ENCODE data around the gene TOLLIP.

DNA sequence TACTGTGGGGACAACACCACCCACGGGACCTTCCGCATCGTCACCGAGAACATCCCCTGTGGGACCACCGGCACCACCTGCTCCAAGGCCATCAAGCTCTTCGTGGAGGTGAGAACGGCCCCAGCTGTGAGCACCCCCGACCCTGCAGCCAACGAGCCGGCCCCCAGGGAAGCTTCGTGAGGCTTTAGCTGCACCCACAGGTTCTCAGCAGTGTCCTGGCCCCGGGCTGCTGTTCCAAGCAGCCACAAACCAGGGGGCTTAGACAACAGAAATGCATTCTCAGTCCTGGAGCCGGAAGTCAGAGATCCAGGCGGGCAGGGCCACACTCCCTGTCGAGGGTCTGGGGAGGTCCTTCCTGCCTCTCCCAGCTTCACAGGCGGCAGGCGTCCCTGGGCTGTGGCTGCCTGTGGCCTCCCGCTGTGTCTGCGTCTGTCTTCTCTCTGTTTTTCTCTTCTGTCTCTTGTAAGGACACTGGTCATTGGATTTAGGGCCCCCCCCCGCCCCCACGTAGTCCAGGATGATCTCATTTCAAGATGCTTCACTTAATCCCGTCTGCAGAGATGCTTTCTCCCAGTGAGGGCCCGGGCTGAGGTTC is 74.0 kb downstream of the TOLLIP start:
- TF ChIP-seq TP53 (CRISPR knock-in tag; IDR thresholded peaks at IDR 0.05) (no peak), NR1H2 (CRISPR knock-in tag; IDR thresholded peaks at IDR 0.05) (no peak), MXD4 (CRISPR knock-in tag; IDR thresholded peaks at IDR 0.05; ENCODE audit: borderline replicate concordance) (no peak), PRRX2 (CRISPR knock-in tag; IDR thresholded peaks at IDR 0.05) (no peak), SP1 (CRISPR knock-in tag; conservative IDR thresholded peaks at IDR 0.05) (no peak), JUN (CRISPR knock-in tag; IDR thresholded peaks at IDR 0.05) (no peak), ATF1 (CRISPR knock-in tag; IDR thresholded peaks at IDR 0.05) (no peak), CREB1 (CRISPR knock-in tag; IDR thresholded peaks at IDR 0.05) (no peak)
- TF ChIP-seq, protein P1, sequence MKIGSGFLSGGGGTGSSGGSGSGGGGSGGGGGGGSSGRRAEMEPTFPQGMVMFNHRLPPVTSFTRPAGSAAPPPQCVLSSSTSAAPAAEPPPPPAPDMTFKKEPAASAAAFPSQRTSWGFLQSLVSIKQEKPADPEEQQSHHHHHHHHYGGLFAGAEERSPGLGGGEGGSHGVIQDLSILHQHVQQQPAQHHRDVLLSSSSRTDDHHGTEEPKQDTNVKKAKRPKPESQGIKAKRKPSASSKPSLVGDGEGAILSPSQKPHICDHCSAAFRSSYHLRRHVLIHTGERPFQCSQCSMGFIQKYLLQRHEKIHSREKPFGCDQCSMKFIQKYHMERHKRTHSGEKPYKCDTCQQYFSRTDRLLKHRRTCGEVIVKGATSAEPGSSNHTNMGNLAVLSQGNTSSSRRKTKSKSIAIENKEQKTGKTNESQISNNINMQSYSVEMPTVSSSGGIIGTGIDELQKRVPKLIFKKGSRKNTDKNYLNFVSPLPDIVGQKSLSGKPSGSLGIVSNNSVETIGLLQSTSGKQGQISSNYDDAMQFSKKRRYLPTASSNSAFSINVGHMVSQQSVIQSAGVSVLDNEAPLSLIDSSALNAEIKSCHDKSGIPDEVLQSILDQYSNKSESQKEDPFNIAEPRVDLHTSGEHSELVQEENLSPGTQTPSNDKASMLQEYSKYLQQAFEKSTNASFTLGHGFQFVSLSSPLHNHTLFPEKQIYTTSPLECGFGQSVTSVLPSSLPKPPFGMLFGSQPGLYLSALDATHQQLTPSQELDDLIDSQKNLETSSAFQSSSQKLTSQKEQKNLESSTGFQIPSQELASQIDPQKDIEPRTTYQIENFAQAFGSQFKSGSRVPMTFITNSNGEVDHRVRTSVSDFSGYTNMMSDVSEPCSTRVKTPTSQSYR (CRISPR knock-in tag; IDR thresholded peaks at IDR 0.05) = no peak
- TF ChIP-seq, protein P2, sequence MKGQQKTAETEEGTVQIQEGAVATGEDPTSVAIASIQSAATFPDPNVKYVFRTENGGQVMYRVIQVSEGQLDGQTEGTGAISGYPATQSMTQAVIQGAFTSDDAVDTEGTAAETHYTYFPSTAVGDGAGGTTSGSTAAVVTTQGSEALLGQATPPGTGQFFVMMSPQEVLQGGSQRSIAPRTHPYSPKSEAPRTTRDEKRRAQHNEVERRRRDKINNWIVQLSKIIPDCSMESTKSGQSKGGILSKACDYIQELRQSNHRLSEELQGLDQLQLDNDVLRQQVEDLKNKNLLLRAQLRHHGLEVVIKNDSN (CRISPR knock-in tag; IDR thresholded peaks at IDR 0.05) = no peak
- TF ChIP-seq, protein P3, sequence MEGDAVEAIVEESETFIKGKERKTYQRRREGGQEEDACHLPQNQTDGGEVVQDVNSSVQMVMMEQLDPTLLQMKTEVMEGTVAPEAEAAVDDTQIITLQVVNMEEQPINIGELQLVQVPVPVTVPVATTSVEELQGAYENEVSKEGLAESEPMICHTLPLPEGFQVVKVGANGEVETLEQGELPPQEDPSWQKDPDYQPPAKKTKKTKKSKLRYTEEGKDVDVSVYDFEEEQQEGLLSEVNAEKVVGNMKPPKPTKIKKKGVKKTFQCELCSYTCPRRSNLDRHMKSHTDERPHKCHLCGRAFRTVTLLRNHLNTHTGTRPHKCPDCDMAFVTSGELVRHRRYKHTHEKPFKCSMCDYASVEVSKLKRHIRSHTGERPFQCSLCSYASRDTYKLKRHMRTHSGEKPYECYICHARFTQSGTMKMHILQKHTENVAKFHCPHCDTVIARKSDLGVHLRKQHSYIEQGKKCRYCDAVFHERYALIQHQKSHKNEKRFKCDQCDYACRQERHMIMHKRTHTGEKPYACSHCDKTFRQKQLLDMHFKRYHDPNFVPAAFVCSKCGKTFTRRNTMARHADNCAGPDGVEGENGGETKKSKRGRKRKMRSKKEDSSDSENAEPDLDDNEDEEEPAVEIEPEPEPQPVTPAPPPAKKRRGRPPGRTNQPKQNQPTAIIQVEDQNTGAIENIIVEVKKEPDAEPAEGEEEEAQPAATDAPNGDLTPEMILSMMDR (IDR thresholded peaks at IDR 0.05) = no peak
- TF ChIP-seq, protein P4, sequence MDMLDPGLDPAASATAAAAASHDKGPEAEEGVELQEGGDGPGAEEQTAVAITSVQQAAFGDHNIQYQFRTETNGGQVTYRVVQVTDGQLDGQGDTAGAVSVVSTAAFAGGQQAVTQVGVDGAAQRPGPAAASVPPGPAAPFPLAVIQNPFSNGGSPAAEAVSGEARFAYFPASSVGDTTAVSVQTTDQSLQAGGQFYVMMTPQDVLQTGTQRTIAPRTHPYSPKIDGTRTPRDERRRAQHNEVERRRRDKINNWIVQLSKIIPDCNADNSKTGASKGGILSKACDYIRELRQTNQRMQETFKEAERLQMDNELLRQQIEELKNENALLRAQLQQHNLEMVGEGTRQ (CRISPR knock-in tag; IDR thresholded peaks at IDR 0.05) = no peak
- TF ChIP-seq, protein P5, sequence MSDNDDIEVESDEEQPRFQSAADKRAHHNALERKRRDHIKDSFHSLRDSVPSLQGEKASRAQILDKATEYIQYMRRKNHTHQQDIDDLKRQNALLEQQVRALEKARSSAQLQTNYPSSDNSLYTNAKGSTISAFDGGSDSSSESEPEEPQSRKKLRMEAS (CRISPR knock-in tag; IDR thresholded peaks at IDR 0.05) = no peak

Measured in WTC11 (cell line).